Right ventricle myocardium inferior (tissue), 1 donor: ENCODE results near the gene SYNPO2L. TPM values are rescaled to one million over a fixed set of nuclear protein-coding genes. Genes with fewer than 3 reads are reported as not detected.
A peak's percentile ranks its signal among the peaks of the same experiment; 100 is the strongest.

Source experiments
- ATAC-seq: fragments of 200-7000 bp; cut with Tn5 transposase; one replicate; pipeline ENCODE4 v1.9.1; 2020; ENCODE audit warnings: mild to moderate bottlenecking, moderate library complexity
- DNase-seq: peaks from one replicate; pipeline ENCODE4 v3.0.0; 2021; ENCODE audit errors: missing footprints
- intact Hi-C: fragments of 100-400 bp; cut with DNase I; formaldehyde crosslinking; loops from one replicate; pipeline ENCODE4 v1.11.0; 2022
- total RNA-seq: library from RNA; stranded (reverse); fragmentation: NEBNext Ultra II Directional; extraction: Animal tissue kit (Norgen Biotek cat#: 25700); gene quantifications from one replicate; pipeline ENCODE4 v1.2.1, GENCODE V29; 2021
- donor health status: DM: no; HTN: yes; CAD: no; lungs with severe emphysema.

Gene SYNPO2L
- total RNA-seq, 1 donor from 2014 or later, result 232 TPM

DNA sequence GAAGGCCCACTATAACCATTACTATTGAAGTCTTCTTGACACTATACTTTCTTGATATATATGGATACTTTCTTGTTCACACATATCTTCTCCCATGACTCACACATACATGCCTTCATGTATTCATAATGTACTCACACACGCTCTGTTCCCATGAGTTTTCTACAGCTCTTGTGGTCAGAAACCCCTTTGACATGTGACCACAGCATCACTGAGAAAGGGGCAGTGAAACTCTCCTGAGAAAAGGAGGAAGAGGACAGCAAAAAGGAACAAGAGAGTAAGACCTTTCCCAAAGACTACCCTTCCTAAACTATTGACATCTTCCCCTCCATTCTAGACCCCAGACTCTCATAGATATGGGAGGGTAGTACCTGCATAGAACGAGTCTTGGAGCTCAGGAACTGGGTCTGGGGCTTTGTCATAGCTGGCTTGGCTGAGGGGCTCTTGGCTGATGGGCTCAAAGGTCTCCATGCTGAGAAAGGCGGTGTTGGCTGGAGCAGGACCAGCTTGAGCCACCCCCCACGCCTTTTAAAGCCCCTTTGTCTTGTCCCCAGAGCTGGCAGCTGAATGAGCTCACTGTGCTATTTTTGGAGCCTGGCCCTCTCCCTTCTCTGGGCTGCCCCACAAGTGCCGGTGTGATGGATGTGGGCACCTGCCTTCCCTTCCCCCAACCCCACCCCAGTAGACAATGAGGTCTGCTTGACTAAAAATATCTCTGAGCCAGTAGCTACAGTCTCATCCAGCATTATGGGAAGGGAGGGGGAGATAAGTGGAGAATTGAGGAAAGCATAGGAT lies 5.1 kb downstream of the SYNPO2L start:
- no peak for DNase-seq
- intact Hi-C loops, result loop anchor here (5.0 kb wide), 1 partner anchor 67 kb away; no protein-coding TSS in a partner anchor
- peak; percentile 56 for ATAC-seq

DNA sequence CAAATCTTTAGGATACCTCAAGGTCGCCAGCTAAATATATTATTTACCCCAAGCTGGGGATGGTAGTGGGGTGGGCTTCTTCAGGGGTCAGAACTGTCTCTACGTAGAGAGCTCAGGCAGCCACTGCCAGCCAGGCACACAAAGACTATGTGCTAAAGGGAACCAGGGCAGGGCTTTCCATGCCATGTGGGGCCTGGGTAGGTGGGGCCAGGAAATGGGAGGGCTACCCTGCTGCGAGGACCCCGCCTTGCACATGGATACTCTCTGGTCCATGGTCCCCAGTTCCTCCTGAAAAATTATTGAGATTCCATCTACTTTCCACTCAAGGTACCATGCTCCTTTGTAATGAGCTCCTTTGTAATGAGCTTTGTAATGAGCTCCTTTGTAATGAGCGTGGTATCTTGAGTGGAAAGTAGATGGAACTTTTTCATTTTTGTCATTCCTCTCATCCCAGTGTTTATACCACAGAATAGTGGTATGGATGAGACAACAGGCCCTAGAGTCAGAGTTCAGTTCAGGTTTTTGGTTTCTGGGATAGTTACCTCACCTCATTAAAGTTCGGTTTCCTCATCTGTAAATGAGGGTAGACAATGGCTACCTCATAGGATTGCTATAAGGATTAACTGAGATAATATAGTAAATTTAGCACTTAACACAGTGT lies 5.8 kb downstream of the SYNPO2L start:
- no peak for DNase-seq
- no peak for ATAC-seq
- intact Hi-C loops, result loop anchor here (5.0 kb wide), 2 partner anchors 67 to 92 kb away; partner anchors contain the start of gene SEC24C

DNA sequence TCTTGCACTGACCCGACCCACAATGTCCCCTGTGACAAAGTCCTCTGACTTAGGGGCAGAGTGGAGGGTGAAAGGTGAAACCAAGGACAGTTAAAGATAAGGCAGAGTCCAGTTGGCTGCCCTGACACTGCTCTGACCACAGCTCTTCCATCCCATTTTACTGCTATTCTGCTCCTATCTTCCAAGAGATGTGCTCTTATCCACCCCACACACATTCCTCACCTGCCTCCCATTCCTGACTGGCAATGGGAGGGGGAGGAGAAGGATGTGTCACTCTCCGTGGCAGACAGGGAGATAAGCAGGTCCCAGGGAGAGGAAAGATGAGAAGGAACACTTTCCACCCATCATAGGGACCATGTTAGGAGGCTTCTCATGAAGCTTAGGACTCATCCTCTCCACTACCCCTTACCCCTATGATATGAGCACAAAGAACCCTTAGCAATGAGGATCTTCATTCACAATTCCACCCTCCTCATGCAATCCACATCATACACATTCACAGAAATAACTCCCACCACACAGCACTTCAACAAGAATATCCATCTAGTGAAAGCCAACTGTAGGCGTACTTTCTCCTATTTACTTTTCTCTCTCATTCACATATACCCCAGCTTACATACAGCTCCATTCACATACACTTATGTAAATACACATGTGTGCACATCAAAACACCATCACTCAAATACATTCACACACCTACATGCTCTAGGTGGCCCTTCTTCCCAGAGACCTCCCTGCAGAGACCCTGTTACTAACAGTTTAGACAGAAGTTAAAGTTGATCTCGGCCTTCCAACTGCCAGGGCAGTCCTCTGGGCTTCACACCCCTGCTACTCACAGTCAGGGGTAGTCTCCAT lies 6.6 kb downstream of the SYNPO2L start:
- ATAC-seq (peak; percentile 8), DNase-seq (no peak)
- intact Hi-C loops, result loop anchor here (5.0 kb wide), 1 partner anchor 93 kb away; the partner anchor contains the start of gene SEC24C

DNA sequence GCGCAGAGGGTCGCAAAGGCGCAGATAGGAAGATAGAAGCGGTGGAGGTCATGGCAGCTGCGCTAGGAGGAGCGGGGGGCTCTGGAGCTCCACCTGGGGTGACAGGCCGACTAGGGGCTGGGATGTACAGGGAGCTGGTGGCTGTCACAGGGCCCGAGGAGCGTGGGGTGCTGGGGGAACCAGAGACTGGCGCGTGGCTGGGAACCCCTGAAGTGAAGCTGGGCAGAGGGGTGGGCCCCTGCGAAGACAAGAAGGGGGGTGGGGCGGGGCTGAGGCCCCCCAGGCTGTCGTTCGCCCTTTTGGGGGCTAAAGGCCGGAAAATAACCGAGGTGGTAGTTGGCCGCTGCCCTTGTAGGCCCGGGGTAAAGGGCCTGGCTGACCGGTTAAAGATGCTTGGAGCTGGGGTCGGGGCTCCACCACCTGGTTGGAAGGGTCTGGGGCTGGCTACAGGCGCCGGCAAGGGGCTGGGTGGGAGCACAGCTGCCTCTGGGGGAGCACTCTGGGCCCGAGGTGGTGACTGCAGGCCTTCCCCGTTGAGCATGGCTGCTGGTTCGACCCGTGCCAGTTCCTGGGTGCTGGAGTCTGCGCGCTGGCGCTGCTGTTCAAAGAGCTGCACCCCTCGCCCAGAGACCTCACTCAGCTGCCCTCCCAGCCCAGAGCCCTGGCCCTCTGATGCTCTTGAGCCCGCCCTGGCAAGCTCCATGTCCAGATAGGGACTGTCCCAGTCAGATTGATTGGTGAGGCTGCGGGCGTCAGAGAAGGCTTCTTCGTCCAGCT lies 7.8 kb downstream of the SYNPO2L start:
- intact Hi-C loops, result loop anchor here (5.0 kb wide), 1 partner anchor 94 kb away; the partner anchor contains the start of gene SEC24C
- DNase-seq, result no peak
- ATAC-seq, result peak; percentile 11

DNA sequence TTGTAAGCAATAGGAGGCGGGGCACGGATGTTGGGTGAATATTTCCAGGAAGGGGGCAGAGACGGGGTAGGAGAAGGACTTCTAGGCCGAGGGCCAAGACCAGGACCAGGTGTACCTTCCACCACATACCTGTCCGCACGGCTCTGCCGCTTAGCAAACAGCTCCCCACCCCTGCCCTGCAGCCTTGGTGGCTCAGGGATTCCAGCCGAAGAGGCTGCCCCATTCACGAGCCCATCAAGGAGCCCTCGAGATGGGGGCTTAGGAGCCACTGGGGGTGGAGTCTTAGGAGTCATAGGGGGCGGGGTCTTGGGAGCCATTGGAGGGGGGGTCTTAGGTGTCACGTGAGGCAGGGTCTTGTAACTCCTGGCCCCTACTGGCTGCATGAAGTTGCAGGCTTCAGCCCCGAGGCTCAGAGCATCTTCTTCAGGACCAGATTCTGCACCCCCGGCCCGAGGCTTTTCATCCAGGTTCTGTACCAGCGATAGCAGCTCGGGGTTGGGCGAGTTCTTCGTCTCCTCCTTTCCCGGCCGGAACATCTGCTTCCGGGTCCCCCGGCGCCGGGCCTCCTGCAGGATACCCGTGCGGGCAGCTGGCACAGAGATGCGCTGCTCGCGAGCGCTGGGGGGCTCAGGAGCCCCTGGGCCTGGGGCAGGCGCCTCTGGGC lies 8.5 kb downstream of the SYNPO2L start:
- intact Hi-C loops, result loop anchor here (5.0 kb wide), 1 partner anchor 95 kb away; the partner anchor contains the start of gene SEC24C
- DNase-seq (peak; percentile 77), ATAC-seq (peak; percentile 2)

DNA sequence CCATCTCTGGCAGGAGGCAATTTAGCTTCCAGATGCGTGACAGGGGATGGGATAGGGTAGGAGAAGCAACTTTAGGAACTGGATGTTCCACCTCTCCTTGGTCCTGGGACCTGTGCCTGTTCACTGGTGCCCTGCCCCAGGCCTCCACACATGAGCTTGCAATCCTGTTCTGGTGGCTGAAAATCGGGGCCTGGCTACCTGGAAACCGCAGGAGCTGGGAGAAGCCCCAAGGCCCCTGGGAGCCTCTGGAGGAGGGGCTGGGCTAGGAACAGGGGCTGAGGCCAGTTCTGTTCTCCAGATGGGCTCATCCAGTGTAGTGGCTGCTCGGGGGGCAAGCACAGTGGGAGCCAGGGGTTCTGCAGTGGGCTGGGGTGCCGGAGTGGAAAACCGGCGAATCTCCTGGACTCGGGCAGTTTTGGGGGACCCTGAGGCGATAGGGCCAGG lies 9.2 kb downstream of the SYNPO2L start:
- DNase-seq (no peak), ATAC-seq (peak; percentile 15)
- intact Hi-C loops, result loop anchor here (5.0 kb wide), 1 partner anchor 96 kb away; the partner anchor contains the start of gene SEC24C

DNA sequence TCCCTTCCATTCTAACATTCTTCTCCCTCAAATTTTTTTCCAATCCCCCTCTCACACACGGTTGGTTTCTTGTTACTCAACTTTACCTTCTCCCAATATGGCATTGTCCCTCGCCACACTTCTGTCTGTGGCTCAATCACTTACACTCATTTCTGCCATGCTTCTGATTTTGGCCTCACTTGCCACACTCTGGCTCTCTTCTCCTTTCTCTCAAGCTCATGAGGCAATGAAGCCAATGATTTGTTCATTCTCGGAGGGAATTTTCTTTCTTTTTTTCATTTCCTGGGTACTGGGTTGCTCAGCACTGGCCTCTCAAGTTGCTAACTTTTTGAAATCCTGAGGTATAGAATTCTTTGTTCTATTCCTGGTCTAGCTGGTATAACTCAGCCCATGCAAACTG lies 10.6 kb downstream of the SYNPO2L start:
- ATAC-seq, result no peak
- no peak for DNase-seq
- intact Hi-C loops, result loop anchor here (5.0 kb wide), 1 partner anchor 97 kb away; the partner anchor contains the start of gene SEC24C

DNA sequence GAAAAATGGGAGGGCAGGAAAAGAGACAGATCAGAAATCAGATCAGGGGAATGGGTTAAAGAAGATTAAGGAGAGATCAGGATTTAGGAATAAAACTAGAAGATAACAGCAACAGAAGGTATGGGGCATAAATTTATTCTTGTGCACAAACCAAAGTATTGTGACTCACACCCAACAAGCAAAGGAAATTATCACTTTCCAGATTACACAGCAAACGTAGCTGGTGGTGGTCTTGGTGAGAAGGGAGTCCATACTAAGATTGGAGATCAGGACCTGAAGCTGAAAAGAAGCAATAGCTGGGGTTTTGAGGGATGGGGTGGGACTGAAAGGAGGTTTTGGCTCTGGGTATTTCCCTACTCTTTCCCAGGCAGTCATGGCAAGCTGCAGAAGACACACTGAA lies 11.1 kb downstream of the SYNPO2L start:
- DNase-seq (no peak), ATAC-seq (no peak)
- intact Hi-C loops, result loop anchor here (1.0 to 5.0 kb wide), 2 partner anchors 98 to 115 kb away; partner anchors contain the start of gene SEC24C

DNA sequence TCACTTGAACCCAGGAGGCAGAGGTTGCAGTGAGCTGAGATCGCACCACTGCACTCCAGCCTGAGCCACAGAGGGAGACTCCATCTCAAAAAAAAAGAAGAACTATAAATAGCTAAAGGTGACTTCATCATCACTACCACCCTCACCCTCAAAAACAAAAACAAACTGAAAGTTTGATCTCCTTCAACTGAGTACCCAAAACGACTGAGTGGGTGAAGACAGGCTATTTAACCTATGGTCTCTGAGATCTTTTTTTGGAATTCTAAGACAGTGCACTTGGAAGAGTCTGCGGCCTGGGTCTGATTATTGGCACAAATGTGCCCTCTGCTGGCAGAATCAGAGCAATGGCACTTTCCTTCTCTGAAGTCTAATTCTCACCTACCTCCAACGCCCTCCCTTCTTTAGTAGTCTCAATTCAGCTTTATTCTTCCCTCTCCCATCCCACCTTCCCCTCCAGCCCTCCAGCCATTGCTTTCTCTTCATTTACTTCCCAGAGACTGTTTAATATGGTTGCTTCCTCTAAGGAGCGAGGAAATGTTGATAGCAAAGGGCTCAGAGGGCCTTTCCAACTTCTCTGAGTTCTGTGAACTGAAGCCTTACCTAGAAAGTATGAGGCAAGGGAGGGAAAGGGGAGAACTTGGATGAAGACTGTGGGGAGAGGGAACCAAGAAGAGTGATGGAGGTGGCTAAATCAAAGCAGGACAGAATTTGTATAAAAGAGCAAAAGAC lies 11.7 kb downstream of the SYNPO2L start:
- ATAC-seq, result peak; percentile 31
- no peak for DNase-seq
- intact Hi-C loops, result loop anchor here (1.0 kb wide), 1 partner anchor 115 kb away; no protein-coding TSS in a partner anchor

DNA sequence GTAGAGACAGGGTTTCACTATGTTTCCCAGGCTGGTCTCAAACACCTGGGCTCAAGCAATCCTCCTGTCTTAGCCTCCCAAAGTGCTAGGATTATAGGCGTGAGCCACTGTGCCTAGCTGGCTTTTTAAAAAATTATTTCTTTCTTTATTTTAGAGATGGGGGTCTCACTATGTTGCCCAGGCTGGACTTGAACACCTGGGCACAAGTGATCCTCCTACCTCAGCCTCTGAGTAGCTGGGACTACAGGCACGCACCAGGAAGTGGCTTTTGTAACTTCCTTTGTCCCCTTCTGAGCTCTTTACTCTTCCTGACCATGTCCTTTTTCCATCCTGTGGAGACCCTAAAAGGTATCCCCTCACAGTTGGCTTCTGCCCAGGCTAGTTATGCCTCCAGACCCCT lies 12.5 kb downstream of the SYNPO2L start:
- intact Hi-C loops, result no loop called here
- ATAC-seq, result no peak
- no peak for DNase-seq

DNA sequence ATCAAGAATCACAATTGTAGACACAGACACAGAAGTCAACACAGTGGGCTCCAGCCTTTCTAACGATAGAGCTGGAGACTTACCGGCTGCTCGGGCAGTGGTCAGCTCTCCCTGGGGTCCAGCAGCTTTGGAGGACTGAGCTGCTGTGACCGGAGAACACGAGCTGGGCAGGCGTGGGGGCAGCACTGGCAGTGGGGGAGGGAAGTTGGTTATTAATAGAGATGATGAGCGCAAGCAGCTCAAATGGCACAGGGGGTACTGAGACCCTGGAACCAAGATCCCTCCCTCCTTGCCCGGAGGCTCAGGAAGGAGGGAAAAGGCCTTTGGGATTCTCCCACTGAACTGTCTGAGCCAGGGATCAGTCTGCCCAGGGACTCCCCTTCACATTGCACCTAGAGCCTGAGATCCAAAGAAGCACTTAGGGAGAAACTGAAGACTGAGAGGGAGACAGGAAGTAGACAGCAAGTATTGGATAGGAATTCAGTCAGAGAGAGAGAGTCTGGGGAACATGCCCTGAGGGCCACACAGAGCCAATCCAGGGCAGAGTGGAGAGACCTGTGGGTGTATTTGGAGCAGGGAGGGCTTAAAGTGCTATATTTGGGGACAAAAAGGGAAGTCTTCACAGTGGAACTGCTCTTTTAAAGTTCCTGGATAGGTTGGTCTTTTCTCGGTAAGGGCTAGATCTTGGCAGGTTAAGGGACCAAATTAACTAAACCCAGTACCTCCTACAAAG lies 14.3 kb downstream of the SYNPO2L start, which contains the start of gene MYOZ1:
Gene MYOZ1 (minus strand): TSS at position 147 of the 733 bp plus-strand sequence. CDS start 1,457 bp downstream, outside the sequence.
- intact Hi-C loops, result no loop called here
- DNase-seq (no peak), ATAC-seq (no peak)

DNA sequence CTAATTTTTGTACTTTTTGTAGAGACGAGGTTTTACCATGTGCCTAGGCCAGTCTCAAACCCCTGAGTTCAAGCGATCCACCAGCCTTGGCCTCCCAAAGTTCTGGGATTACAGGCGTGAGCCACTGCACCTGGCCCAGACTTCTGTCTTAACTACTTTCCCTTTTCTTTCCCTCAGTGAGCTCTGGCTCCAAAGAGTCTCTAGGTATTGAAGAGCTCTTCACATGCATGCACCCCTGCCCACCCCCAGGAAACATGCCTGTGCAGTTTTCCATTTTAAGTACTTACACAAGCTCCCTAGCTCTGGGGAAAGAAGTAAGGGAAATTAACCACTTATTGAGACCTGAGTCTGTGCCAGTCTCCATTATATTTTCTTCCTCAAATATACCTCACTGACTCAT lies 16.5 kb downstream of the SYNPO2L start:
- no peak for DNase-seq
- ATAC-seq, result no peak
- intact Hi-C loops, result no loop called here

DNA sequence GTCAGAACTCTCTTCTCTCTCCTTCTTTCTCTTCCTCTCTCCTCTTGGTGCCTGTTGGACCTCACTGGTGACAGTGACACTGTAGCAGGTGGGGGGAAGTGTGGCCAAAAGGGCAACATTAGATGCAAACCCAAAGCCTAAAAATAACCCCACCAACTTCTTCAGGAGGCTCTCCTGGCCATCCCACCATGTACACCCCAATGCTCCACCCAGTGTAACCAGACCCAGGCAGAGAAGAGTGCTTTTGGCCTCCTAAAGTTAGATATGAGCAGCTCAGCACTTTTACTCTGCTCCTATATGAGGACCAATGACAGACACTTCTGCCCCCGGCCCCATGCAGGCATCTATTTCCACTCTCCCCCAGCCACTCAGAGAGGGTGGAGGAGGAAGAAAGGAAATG lies 20.0 kb downstream of the SYNPO2L start:
- DNase-seq (no peak), ATAC-seq (no peak)
- intact Hi-C loops, result no loop called here

DNA sequence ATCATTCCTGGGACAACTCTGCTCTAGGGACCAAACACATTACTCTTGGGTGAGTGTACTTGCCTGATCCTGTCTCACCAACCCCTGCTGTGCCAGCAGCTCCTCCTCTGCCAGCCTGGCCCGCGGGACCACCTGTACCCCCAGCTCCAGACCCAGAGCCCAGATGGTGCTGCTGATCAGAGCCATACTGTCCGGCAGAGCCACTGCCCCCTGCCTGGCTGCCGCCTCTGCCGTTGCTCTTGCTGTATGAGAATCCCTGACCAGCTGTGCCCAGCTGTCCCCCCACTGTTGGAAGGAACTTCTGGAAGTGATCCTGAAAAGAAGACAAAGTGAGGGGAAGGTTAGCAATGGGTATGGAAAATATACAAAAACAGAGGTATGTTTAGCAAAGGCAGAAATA lies 21.4 kb downstream of the SYNPO2L start:
- DNase-seq (no peak), ATAC-seq (no peak)
- intact Hi-C loops, result no loop called here

DNA sequence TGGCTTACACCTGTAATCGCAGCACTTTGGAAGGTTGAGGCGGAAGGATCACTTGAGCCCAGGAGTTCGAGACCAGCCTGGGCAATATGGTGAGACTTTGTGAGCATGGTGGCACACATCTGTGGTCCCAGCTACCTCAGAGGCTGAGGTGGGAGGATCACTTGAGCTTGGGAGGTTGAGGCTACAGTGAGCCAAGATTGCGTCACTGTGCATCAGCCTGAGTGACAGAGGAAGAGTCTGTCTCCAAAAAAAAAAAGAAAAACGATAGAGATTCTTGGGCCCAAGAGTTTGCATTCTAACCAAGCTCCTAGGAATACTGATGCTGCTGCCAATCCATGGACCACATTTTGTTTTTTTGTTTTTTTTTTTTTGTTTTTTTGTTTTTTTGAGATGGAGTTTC lies 26.7 kb downstream of the SYNPO2L start:
- ATAC-seq (no peak), DNase-seq (no peak)
- intact Hi-C loops, result loop anchor here (5.0 kb wide), 1 partner anchor 52 kb away; no protein-coding TSS in a partner anchor

DNA sequence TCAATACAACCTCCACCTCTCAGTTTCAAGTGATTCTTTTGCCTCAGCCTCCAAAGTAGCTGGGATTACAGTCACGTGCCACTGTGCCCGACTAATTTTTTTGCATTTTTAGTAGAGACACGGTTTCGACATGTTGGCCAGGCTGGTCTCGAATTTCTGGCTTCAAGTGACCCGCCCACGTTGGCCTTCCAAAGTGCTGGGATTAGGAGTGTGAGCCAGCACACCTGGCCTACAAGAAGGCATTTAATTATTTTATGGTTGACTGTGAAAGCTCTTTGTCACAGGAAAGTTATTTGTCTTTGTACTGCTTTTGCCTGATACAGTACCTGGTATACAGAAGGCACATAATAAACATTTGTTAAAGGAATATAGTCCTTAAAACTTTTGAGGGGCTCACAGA lies 27.4 kb downstream of the SYNPO2L start:
- no peak for DNase-seq
- intact Hi-C loops, result loop anchor here (5.0 kb wide), 1 partner anchor 51 kb away; no protein-coding TSS in a partner anchor
- no peak for ATAC-seq
